AG08396 (cell line): ENCODE data around the gene CHSY1.
"Not testable (repeated sequence)": the region's sequence is repeated elsewhere in the genome, so short reads cannot be mapped to it uniquely, and the experiment has no call there.

Experiments
- DNase-seq: peaks from one replicate; pipeline ENCODE4 v3.0.0; 2012; ENCODE audit warnings: low spot score, mixed read lengths

Gene CHSY1

GRCh38 chr15:101244889-101245668 is 6.8 kb downstream of the CHSY1 start:
- DNase-seq, result no peak

GRCh38 chr15:101244036-101244781 is 7.6 kb downstream of the CHSY1 start:
- DNase-seq, result peak; percentile 36

- no peak for DNase-seq
Measured at GRCh38 chr15:101243420-101243819, 8.4 kb downstream of the CHSY1 start.

GRCh38 chr15:101242999-101243336 is 8.9 kb downstream of the CHSY1 start:
- no peak for DNase-seq

- DNase-seq, result peak; percentile 28
Measured at GRCh38 chr15:101242160-101242998, 9.5 kb downstream of the CHSY1 start.

- peak; percentile 24 for DNase-seq
Measured at GRCh38 chr15:101240358-101240757, 11.5 kb downstream of the CHSY1 start.

- no peak for DNase-seq
Measured at GRCh38 chr15:101239724-101240136, 12.1 kb downstream of the CHSY1 start.

- no peak for DNase-seq
Measured at GRCh38 chr15:101237251-101237650, 14.6 kb downstream of the CHSY1 start.

- DNase-seq, result no peak
Measured at GRCh38 chr15:101233651-101234280, 18.1 kb downstream of the CHSY1 start.

- DNase-seq, result no peak
Measured at GRCh38 chr15:101232677-101233076, 19.2 kb downstream of the CHSY1 start.

- no peak for DNase-seq
Measured at GRCh38 chr15:101228313-101228712, 23.5 kb downstream of the CHSY1 start.

- no peak for DNase-seq
Measured at GRCh38 chr15:101225658-101226057, 26.2 kb downstream of the CHSY1 start.

GRCh38 chr15:101221902-101222301 is 29.9 kb downstream of the CHSY1 start:
- no peak for DNase-seq

GRCh38 chr15:101220060-101220459 is 31.8 kb downstream of the CHSY1 start:
- no peak for DNase-seq

GRCh38 chr15:101219441-101219840 is 32.4 kb downstream of the CHSY1 start:
- no peak for DNase-seq

- no peak for DNase-seq
Measured at GRCh38 chr15:101217446-101217845, 34.4 kb downstream of the CHSY1 start.

- no peak for DNase-seq
Measured at GRCh38 chr15:101216100-101216499, 35.7 kb downstream of the CHSY1 start.

- no peak for DNase-seq
Measured at GRCh38 chr15:101215681-101216080, 36.2 kb downstream of the CHSY1 start.

GRCh38 chr15:101214435-101215097 is 37.3 kb downstream of the CHSY1 start:
- not testable (repeated sequence) for DNase-seq

GRCh38 chr15:101213570-101213969 is 38.3 kb downstream of the CHSY1 start:
- DNase-seq, result no peak

- DNase-seq, result no peak
Measured at GRCh38 chr15:101213147-101213546, 38.7 kb downstream of the CHSY1 start.

GRCh38 chr15:101211897-101212296 is 40.0 kb downstream of the CHSY1 start:
- DNase-seq, result no peak
